Coronary artery (tissue), 2 donors: ENCODE data around the gene BCL2.

Experiments
- DNase-seq: peaks from one replicate; pipeline ENCODE4 v3.0.0-alpha.2; 2017; ENCODE audit warnings: low spot score
- H3K27ac ChIP-seq, 2 donors: fragments of 200-600 bp; sonication (generic); one replicate each; pipeline ENCODE4 v1.5.1; 2016 to 2019
- H3K4me3 ChIP-seq: fragments of 200-600 bp; sonication (generic); 2 replicates; pipeline ENCODE4 v1.5.1; 2016; ENCODE audit warnings: mild to moderate bottlenecking, moderate library complexity
- TF ChIP-seq, protein P1 (sequence below): fragments of 200-600 bp; sonication (generic); IDR thresholded peaks from one replicate; pipeline ENCODE4 v1.5.1; 2019; ENCODE audit warnings: antibody characterized with exemption

Gene BCL2

DNA sequence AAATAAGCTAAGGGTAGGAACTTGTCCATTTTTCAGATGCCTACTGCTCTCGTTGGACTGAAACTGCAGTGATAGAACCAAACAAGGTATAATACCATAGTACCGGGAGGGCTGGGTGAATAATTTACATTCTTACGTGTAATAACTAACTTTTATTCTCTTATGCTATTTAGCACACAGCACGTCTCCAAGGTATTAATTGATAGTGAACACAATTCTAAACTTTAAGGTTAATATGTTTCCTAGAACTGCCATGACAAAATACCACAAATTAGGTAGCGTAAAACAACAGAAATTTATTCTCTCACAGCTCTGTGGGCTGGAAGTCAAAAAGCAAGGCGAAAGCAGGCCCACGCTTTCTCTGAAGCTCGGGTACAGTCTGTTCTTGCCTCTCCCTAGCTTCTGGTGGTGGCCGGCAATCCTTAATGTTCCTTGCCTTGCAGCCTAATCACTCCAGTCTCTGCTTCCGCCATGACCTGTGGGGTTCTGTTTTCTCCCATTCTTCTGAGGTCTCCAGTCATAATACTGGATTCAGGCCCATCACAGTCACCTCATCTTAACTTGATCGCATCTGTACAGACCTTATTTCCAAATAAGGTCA is 5.6 kb upstream of the BCL2 start:
- DNase-seq, result no peak
- Histone ChIP-seq H3K4me3 (no peak overlapping the region), H3K27ac (no peak overlapping the region)
- TF ChIP-seq, protein P1, sequence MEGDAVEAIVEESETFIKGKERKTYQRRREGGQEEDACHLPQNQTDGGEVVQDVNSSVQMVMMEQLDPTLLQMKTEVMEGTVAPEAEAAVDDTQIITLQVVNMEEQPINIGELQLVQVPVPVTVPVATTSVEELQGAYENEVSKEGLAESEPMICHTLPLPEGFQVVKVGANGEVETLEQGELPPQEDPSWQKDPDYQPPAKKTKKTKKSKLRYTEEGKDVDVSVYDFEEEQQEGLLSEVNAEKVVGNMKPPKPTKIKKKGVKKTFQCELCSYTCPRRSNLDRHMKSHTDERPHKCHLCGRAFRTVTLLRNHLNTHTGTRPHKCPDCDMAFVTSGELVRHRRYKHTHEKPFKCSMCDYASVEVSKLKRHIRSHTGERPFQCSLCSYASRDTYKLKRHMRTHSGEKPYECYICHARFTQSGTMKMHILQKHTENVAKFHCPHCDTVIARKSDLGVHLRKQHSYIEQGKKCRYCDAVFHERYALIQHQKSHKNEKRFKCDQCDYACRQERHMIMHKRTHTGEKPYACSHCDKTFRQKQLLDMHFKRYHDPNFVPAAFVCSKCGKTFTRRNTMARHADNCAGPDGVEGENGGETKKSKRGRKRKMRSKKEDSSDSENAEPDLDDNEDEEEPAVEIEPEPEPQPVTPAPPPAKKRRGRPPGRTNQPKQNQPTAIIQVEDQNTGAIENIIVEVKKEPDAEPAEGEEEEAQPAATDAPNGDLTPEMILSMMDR, result no peak

DNA sequence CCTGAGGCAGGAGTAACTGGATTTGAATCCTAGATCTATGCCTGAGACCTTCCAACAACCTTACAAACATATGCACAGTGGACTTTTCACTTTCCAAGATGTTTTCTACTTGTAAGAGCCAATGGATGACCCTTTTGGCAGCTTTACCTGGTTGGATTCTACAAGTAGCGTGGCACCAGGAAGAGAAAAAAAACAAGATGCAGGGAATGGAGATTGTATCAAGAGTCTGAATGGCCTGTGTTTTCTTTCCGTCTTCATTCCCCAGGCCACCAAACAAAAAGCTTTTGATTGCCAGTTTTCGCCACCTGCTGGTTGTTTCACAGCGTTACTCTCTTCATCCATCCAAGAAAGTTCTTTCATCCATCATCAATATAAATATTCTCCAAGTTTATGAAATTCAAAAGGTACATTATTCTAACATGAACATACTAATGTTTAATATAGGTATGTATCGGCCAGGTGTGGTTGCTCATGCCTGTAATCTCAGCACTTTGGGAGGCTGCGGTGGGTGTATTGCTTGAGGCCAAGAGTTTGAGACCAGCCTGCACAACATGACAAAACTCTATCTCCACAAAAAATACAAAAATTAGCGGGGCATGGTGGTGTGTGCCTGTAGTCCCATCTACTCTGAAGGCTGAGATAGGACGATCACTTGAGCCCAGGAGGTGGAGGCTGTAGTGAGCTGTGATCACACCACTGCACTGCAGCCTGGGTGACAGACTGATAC is 3.5 kb upstream of the BCL2 start:
- H3K27ac ChIP-seq, result peak overlapping the region; percentile 51 to 55
- DNase-seq, result no peak
- H3K4me3 ChIP-seq, result no peak overlapping the region
- TF ChIP-seq, protein P1, result peak; percentile 52

DNA sequence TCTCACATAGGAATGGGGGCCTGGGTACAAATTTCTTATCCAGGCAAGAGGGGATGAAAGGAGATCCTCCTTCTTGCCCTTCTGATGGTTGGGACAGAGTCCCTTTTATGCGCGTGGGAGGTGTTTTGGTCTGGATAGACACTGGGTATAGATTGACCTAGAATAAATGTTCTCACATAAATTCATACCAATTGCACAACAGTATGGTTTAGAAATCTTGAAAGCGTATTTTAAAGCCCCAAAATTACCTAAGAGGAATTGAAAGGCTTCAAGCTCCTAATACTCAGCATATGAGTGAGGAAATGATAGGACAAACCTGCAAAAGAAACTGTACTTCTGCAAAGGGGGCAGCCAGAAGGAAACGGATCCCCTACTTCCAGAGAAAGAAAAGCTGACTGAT is 2.6 kb upstream of the BCL2 start:
- TF ChIP-seq, protein P1, result no peak
- no peak overlapping the region for H3K4me3 ChIP-seq
- no peak for DNase-seq
- H3K27ac ChIP-seq, result peak overlapping the region; percentile 51 to 55

DNA sequence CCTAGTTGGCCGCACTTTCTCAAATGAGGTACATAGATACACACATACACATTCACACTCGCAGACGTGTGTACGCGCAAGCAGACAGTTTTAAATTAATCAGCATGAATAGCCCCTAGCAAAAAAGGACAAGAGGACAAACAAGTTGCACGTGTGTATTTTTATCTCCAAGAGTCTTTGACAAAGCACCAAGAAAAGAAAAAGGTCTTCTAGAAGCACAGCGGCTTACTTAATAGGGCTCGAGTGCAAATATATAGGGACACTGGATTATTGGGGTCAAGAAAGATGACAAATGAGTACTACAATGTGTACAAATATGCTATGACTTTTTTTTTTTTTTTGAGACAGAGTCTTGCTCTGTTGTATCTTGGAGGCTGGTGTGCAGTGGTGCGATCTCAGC is 1.7 kb upstream of the BCL2 start:
- peak overlapping the region in 1 of 2 donors; percentile 95 for H3K27ac ChIP-seq
- peak overlapping the region; percentile 94 for H3K4me3 ChIP-seq
- TF ChIP-seq, protein P1, result no peak
- no peak for DNase-seq

DNA sequence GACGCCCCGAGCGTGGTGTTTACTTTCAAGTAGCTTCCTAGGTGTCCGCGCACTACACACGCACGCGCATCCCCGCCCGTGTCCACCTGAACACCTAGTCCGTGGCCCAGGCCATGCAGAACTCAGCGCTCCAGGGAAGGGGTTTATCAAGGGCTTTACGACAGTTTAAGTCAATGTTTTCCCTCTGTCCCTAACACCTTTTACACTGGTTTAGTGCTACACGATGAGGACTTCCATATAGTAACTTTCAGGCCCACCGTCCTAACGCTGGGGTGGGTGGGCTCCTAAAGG is 1.4 kb upstream of the BCL2 start:
- Histone ChIP-seq H3K4me3 (peak overlapping the region; percentile 94), H3K27ac (peak overlapping the region; percentile 83 to 95)
- DNase-seq, result peak; percentile 80
- TF ChIP-seq, protein P1, result no peak

DNA sequence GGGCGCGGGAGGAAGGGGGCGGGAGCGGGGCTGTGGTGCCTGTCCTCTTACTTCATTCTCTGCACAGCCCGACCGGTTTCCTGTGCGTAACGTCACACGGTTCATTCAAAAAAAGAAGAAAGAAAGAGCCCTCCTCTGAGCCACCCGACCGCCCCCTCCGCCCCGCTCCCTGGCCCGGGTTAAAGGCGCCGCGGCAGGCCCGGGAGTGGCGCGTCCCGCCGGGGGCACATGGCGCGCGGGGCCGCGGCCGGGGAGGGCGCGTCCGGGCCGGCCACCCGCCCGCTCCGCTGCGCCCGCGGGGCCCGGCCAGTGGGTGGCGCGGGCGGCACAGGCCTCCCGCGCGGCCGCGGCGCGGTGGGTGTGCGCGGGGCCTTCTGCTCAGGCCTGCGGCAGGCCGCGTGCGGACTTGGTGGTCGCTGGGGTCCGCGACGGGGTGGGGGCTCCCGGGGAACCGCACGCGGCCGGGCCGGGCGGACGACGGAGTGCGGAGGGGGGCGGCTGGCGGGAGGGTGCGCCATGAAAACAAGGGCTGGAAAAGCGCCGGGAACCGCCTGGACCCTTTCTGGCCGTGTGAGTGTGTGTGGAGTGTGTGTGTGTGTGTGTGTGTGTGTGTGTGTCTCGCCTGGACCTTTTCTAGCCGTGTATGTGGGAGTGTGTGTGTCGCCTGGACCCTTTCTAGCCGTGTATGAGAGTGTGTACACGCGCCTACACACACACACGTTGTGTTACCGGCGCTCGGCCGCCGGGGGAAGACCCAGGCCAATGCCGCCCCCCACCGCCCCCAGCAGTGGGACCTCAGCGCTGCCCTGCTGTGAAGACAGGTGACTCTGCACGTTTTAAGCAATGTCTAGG is 780 bp upstream of the BCL2 start:
- Histone ChIP-seq H3K4me3 (peak overlapping the region; percentile 94), H3K27ac (peak overlapping the region; percentile 90 to 95)
- TF ChIP-seq, protein P1, result no peak
- DNase-seq, result peak; percentile 91
